22Rv1 (cell line): ENCODE data around the gene DNTTIP2.
A peak's percentile ranks its signal among the peaks of the same experiment; 100 is the strongest.
"Not testable (repeated sequence)": the region's sequence is repeated elsewhere in the genome, so short reads cannot be mapped to it uniquely, and the experiment has no call there.

Experiments
- H3K27ac ChIP-seq: fragments of 450-650 bp; 2 replicates; pipeline ENCODE4 v1.5.1; 2017
- CTCF ChIP-seq: fragments of 450-650 bp; IDR thresholded peaks from 2 replicates; pipeline ENCODE4 v1.5.1; 2017; ENCODE audit warnings: mild to moderate bottlenecking
- ZFX ChIP-seq: fragments of 450-650 bp; IDR thresholded peaks from 2 replicates; pipeline ENCODE4 v1.6.1; 2017; ENCODE audit warnings: antibody characterized with exemption, borderline replicate concordance

The DNTTIP2 gene

DNA sequence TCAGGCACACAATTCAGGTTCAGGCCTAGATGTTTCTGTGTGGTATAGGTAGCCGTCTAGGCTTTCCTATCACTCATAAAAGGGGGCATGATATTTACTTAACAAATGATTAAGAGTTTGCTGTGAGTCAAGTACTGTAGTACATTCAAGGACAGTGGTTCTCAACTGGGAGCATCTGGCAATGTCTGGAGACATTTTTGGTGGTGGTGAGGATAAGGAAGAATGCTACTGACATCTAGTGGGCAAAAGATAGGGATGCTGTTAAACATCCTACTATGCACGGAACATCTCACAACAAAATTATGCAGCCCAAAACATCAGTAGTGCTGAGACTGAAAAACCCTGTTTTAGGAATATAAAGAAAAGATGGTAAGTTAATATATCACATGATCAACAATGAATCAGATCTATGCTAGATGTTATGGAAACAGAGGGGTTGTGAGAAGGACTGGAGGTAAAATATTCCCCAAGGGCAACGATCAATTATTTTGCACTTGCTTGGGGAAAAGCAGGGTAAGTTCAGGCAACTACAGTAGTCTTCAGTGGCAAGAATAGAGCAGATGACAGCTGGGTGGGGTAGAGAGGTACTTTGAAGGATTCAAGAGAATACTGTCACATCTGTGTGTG lies 4.9 kb downstream of the DNTTIP2 start:
- no peak overlapping the region for H3K27ac ChIP-seq
- TF ChIP-seq CTCF (peak; percentile 69), ZFX (no peak)

- no peak for TF ChIP-seq ZFX
- TF ChIP-seq CTCF = no peak
Observed at GRCh38 chr1:93871366-93871765, 7.6 kb downstream of the DNTTIP2 start.

GRCh38 chr1:93869653-93870052 lies 9.4 kb downstream of the DNTTIP2 start:
- no peak for TF ChIP-seq CTCF
- no peak for TF ChIP-seq ZFX
- no peak overlapping the region for H3K27ac ChIP-seq

More at GRCh38 chr1:93871366-93871765, 7.6 kb downstream of the DNTTIP2 start:
- H3K27ac ChIP-seq = no peak overlapping the region

DNA sequence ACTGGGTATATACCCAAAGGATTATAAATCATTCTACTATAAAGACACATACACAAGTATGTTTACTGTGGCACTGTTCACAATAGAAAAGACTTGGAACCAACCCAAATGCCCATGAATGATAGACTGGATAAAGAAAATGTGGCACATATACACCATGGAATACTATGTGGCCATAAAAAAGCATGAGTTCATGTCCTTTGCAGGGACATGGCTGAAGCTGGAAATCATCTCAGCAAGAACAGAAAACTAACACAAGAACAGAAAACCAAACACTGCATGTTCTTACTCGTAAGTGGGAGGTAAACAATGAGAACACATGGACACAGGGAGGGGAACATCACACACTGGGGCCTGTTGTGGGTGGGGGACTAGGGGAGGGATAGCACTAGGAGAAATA lies 10.5 kb downstream of the DNTTIP2 start:
- not testable (repeated sequence) for H3K27ac ChIP-seq

DNA sequence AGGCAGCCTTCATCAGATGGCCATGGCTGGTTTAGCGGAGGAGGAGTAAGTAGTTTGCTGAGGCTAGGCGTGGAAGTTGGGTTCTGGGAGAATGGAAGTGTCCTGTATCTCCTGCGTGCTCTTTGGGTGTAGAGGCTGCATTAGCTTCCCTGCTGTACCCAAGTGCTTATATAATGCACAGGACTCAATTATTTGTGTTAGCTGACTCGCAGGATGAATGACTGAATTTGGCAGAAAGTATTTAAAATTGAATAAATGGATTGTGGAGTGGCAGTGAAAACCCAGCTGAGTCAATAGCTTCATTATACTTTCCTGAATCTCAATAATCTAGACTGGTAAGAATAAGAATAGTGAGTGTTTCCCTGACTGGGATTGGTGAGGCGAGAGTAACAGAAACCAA lies 13.8 kb downstream of the DNTTIP2 start:
- H3K27ac ChIP-seq = no peak overlapping the region
- TF ChIP-seq ZFX (no peak), CTCF (no peak)

DNA sequence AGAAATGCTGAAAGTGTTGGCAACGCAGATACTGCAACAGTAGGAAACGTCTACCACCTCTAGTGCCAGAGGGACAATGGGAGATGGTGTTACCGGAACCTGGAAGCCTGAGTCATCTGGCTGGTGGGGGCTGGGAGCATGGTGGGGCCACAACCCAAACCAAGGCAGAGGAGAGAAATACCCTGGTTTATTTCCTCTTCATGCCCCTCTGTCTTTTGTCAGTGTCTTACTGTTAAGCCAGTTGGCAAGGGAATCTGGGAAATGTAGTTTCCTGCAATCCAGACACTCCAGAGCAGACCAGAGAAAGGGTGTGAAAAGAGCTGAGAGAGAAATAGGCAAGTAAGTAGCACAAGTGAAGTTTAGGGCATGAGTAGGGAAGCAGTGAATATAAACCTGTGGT lies 14.8 kb downstream of the DNTTIP2 start:
- no peak overlapping the region for H3K27ac ChIP-seq
- TF ChIP-seq CTCF = no peak
- TF ChIP-seq ZFX = no peak

DNA sequence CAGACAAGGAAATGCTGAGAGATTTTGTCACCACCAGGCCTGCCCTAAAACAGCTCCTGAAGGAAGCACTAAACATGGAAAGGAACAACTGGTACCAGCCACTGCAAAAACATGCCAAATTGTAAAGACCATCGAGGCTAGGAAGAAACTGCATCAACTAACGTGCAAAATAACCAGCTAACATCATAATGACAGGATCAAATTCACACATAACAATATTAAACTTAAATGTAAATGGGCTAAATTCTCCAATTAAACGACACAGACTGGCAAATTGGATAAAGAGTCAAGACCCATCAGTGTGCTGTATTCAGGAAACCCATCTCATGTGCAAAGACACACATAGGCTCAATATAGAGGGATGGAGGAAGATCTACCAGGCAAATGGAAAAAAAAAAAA lies 21.4 kb downstream of the DNTTIP2 start:
- not testable (repeated sequence) for H3K27ac ChIP-seq

GRCh38 chr1:93855983-93856382 lies 23.0 kb downstream of the DNTTIP2 start:
- not testable (repeated sequence) for H3K27ac ChIP-seq

DNA sequence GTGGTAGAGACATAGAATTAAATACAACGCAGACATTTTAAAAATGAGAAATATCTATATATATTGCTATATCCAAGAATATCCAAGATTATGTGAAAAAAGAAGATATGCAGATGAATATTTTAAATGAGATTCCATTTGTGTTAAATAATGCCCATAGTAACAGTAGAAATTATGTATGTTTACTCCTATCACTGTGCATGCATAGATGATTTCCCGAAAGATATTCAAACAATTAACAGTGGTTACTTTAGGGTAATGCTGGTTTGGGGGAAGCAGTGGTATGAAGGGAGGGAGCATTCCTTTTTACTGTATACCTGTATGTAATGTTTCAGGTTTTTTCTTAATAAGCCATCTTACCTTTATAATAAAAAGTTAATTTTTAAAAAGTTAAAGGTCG lies 25.1 kb downstream of the DNTTIP2 start:
- H3K27ac ChIP-seq = no peak overlapping the region
- TF ChIP-seq ZFX = no peak
- no peak for TF ChIP-seq CTCF
